NCI-H526 (cell line): ENCODE measurements around the gene PPP1R13L.
"Not testable (repeated sequence)": the region's sequence is repeated elsewhere in the genome, so short reads cannot be mapped to it uniquely, and the experiment has no call there.

Experiments
- DNase-seq, 2 experiments: peaks; one replicate each; lab custom pipeline; 2025; lab: John Stamatoyannopoulos, UW

PPP1R13L gene

GRCh38 chr19:45345506-45345860 lies 59.4 kb downstream of the PPP1R13L start:
- no peak for DNase-seq

DNA sequence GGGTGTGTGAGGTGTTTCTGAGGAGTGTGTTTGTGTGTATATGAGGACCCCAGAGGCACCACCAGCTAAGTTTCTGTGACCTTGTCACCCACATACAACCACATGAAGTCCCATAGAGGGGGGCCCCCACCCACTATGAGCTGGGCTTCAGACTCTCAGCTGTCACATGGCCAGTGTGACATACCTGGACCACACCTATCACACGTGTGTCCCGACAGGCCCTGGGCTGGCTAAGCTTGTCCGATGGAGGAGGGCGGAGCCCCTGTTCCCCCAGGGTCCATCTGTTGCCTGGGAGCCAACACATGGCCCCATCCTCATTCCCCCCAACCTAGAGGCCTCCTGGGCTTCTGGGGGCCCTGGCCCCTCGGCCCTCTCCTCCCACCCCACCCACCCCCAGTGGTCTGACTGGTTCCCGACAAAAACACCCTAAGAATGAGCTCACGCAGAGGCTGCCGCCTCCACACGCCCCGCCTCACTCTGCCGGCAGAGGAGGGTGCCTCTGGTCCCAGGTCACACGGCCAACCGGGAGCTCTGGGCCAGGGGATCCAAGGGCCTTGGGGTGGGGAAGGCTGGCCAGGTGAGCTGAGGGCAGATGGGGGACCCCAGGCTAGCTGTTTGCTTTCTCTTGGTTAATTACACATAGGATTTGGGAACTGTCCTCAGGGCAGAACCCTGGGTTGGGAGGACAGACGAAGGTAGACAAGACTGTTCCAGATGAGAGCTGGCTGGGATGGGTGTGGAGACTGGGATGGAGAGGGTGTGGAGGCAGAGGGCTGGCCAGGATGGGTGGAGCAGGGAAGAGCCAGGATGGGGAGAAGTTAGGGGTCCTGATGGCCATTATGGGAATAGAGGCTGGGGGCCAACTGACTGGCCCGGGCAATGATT lies 60.0 kb downstream of the PPP1R13L start:
- no peak for DNase-seq

- DNase-seq = no peak
Measured at GRCh38 chr19:45342911-45343310, 62.0 kb downstream of the PPP1R13L start.

- DNase-seq = no peak
Measured at GRCh38 chr19:45340899-45341453, 63.9 kb downstream of the PPP1R13L start.

- peak in 1 of 2 experiments; percentile 66 for DNase-seq
Measured at GRCh38 chr19:45340232-45340898, 64.5 kb downstream of the PPP1R13L start, which contains the start of gene KLC3. KLC3 (plus strand) TSS chr19:45340750; CDS start chr19:45345542, 4,792 bp downstream.

- DNase-seq = no peak
Measured at GRCh38 chr19:45339629-45340028, 65.2 kb downstream of the PPP1R13L start.

DNA sequence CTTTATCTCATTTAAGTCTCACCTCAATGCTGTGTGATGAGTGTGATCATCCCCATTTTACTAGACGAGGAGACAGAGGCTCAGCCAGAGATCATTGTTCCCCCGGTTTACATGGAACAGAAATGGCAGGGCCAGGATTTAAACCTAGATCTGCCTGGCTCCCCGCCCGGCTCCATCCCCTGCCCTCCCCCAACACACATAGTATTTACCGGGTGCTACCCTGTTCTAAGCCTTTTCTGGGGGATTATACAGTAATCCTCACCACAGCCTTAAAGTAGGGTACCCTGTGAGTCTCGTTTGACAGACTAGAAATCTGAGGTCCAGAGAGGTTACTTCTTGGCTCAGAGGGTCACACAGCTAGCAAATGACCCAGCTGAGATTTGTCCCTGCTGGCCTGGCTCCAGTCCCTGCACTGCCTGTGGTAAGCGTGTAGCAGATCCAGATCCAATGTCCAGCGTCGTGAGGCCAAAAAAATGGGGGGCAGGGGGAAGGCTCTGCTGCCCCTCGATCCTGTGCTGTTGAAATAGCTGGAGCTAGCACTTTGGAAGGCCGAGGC lies 68.1 kb downstream of the PPP1R13L start:
- no peak for DNase-seq

DNA sequence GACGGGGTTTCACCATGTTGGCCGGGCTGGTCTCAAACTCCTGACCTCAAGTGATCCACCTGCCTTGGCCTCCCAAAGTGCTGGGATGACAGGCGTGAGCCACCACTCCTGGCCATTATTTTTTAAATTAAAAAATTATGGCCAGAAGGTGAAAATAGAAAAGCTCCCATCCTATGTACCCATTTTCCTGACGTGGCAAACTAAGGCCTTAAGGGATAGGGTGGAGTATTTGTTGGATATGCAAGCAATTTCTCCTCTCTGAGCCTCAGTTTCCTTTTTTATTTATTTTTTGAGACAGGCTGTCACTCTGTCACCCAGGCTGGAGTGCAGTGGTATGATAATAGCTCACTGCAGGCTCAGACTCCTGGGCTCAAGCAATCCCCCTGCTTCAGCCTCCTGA lies 70.0 kb downstream of the PPP1R13L start:
- DNase-seq = not testable (repeated sequence)

- DNase-seq = no peak
Measured at GRCh38 chr19:45333609-45334303, 71.1 kb downstream of the PPP1R13L start.

DNA sequence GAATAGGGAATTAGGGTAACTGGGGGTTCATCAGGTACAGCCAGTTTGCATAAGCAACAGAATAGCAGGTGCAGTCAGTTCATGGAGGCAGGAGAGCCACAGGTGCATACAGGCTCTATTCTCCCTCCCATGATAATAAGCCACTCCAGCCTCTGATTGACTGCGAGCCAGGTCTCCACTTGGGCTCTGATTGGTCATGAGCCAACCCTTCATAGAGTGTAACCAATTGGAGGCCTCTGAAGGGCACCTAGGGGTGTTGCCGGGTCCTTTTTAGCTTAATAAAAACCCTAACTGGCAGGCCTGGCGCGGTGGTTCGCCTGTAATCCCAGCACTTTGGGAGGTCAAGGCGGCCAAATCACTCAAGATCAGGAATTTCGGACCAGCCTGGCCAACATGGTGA lies 73.5 kb downstream of the PPP1R13L start:
- DNase-seq = peak in 1 of 2 experiments; percentile 23
